GM19099 (cell line): ENCODE data around the gene AADAC.

Experiments used
- POLR2A ChIP-seq: IDR thresholded peaks from 3 replicates; pipeline ENCODE4 v1.6.1; 2011; ENCODE audit warnings: low read depth; ENCODE audit not compliant: insufficient read length; ENCODE audit errors: extremely low read depth

The AADAC gene

DNA sequence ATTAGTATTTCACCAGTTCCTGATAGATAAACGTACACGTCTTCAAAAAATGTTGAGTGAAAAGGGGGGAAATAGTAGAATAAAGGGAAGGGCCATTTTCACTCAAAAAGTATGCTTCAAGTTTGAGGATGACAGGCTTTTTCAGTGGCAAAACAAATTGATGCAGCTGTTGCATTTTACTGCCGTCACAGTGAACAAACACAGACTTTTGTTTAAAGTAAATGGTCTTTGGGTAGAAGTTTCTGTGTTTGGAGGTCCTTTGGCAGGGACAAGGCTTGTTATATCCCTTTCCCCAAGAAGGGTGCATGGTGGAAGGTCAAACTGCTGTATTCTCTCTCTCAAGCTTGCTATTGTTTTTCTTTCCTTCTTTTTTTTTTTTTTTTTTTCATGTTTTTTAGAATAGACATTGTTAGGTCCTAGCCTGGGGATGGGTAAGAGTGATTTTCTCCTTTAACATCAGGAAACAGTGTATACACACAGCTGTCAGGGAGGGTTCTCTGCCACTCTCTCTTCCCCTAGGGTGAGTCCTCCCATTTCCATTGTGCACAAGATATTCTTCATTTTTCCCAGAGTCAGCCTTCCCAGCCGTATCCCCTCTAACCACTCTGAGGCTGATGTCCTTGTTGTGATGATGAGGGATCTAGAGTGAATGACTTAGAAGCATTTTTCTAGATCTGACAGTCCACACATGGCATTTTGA lies 52.9 kb downstream of the AADAC start:
- TF ChIP-seq POLR2A = no peak

DNA sequence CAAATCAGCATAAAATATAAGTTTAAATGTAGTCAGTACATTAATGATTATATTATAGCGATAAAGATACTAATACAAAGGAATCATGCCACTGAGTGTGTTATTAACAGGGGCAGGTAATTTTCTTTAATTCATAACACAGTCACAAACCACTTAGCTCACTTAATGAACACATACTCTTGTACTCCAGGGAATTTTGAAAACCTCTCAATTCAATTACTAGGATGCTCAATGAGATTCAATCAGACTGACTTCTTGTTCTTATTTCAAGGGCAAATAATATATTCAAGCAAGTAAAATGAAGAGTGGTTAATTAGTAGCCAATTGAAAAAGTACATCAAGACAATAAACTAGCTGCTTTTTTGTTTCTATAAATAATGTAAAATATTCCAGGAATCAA lies 53.8 kb downstream of the AADAC start:
- TF ChIP-seq POLR2A = no peak

DNA sequence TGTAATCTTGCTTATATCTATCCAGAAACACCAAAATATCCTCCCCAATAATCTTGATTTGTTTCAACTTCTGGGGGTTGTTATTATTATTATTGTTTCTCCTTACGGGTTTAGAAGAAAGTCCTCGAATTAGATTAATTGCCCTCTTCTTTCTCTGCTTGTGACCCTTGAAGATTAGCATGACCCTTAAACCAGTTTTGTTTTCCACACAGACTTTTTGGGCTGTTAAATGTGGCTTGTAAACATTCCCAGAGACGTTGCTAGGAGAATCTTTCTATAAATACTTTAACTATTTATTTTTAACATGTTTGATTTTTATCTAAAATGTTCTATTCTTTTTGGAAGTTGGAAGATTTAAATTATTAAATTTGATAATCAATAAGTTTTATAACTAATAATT lies 55.3 kb downstream of the AADAC start:
- TF ChIP-seq POLR2A = no peak

DNA sequence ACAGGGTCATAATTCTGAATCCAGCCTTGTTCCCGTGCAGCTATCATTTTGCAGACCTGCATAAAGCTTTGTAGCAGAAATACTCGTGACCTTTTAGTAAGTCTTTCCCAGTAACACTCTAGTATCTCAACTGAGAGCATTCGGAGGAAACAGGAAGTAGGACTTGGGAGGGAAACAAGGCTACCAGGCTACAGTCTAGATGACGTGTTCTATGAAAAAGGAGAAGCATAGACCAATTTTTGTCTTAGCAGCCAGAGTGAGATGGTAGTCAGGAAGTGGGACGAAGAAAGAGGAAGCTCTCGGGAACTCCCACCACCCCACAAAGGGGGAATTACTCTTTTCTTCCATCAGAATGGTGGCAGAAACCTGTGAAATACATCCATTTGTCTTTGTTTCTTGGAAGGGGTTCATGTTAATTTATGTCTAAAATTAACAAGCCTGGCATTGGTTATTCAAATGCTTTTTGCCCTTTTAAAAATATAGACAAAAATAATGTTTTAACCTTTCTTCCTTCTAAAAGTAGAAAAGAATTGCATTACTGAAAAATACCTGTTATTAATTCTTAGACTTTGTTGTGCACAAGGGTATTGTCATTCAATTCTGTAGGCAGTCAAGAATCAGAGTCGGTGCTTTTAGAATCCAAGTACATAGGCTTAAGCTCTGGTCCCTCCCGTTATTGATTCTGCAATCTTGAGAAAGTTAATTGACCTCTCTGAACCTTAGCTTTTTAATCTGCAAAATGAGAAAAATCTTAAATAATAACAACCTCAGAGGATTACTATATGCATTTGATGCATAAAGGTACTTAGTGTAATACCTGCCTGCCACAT lies 57.9 kb downstream of the AADAC start:
- TF ChIP-seq POLR2A = no peak

DNA sequence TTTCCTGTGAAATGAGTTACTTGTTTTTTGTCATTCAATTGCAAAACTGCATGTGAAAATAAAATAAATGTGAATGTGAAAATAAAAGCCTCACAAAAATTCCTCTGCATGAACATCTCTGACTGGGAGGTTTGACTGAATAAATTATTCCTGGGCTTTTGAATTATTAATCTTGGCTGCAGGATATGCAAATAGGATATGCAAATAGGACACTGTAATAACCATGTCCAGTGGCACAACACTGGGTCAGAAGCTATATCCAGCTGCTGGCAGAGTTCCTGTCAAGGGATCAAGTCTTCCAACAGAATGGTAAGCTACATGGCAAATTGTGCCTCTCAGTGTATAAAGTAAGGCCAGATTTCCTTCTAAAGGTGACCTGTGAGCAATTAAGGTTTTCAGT lies 59.5 kb downstream of the AADAC start, which contains the start of gene SUCNR1:
SUCNR1 (plus strand) TSS at position 246 of the 400 bp plus-strand sequence. CDS start 6,250 bp downstream, outside the sequence.
- no peak for TF ChIP-seq POLR2A

DNA sequence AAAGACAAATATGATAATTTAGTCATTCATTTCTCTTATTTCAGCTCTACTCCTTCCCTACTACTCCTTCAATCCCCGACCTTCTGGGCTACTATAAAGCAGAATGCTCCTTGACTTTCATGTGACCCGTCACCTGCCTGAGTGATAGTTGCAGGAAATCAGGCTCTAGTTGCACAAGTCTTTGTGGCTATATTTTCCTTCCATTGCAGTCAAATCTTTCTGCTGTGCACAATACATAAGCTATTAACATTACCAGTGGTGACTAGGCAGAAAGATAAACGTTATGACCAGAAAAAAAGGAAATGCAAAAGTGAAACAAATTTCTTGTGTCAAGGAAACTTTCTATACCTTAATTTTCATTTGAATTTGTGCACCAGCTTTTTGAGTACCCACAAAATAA lies 61.8 kb downstream of the AADAC start:
- TF ChIP-seq POLR2A = peak; percentile 32

DNA sequence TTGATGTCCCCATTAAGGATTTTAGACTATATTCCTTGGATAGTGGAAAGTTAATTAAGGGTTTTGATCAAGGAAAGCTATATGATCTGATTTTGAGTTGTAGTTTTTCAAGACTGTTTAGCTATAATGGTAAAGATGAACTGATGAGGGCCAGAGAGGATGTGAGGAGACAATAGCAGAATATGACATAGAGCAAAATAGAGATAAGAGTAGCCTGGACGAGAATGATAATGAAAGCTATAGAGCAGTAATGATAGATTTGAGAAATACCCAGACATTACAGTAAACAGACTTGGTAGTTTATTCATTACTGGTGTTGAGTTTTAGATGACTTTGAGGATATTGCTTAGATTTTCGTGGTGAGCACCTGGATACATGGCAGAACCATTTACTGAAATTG lies 63.4 kb downstream of the AADAC start:
- TF ChIP-seq POLR2A = no peak
